Tibial nerve (tissue), 4 donors: ENCODE data around the gene OIP5.

Experiments
- CTCF ChIP-seq, 5 experiments: fragments of 200-600 bp in 3 of 5; fragments of 450-650 bp in 2 of 5; sonication (generic) in 3 of 5; IDR thresholded peaks; one replicate each; pipeline ENCODE4 v1.5.1; 2016 to 2019; ENCODE audit warnings: antibody characterized with exemption in 5 of 5, mild to moderate bottlenecking in 3 of 5, moderate library complexity in 2 of 5
- EP300 ChIP-seq, 2 donors: sonication (generic); formaldehyde crosslinking; IDR thresholded peaks; one replicate each; pipeline ENCODE4 v1.6.1; 2017; ENCODE audit warnings: antibody characterized with exemption in 2 of 2, mild to moderate bottlenecking in 1 of 2
- POLR2A ChIP-seq, 2 donors: fragments of 450-650 bp; IDR thresholded peaks; one replicate each; pipeline ENCODE4 v1.6.1; 2017; ENCODE audit warnings: antibody characterized with exemption in 2 of 2, mild to moderate bottlenecking in 2 of 2, moderate library complexity in 2 of 2

- TF ChIP-seq CTCF (IDR thresholded peaks at IDR 0.05), result no peak
- no peak for TF ChIP-seq POLR2A (IDR thresholded peaks at IDR 0.05)
- no peak for TF ChIP-seq EP300 (IDR thresholded peaks at IDR 0.05)
Observed at GRCh38 chr15:41334293-41335120, 2.1 kb upstream of the OIP5 start.
